Esophagus muscularis mucosa (tissue), 4 donors: ENCODE results near the gene RNASEL. TPM values are rescaled to one million over a fixed set of nuclear protein-coding genes. Genes with fewer than 3 reads are reported as not detected.

Experiments used
- DNase-seq: peaks from one replicate; pipeline ENCODE4 v3.0.0-alpha.2; 2017; ENCODE audit errors: extremely low spot score
- H3K27ac ChIP-seq, 4 donors: fragments of 200-600 bp; sonication (generic); replicated peaks in 1 of 4; 1 replicate in 3 of 4; 2 replicates in 1 of 4; pipeline ENCODE4 v1.5.1; 2016 to 2019; ENCODE audit warnings: mild to moderate bottlenecking in 1 of 4
- H3K27me3 ChIP-seq, 4 donors: fragments of 200-600 bp; sonication (generic); one replicate each; pipeline versions ENCODE4 v1.5.1 to v1.6.0; 2016 to 2019
- H3K36me3 ChIP-seq, 4 donors: fragments of 200-600 bp; sonication (generic); one replicate each; pipeline ENCODE4 v1.5.1; 2016 to 2019
- H3K4me1 ChIP-seq, 4 donors: fragments of 200-600 bp; sonication (generic); one replicate each; pipeline ENCODE4 v1.5.1; 2016 to 2019
- H3K4me3 ChIP-seq, 4 donors: fragments of 200-600 bp; sonication (generic); 1 replicate in 2 of 4; 2 replicates in 2 of 4; pipeline ENCODE4 v1.5.1; 2016 to 2019; ENCODE audit warnings: mild to moderate bottlenecking in 4 of 4, moderate library complexity in 1 of 4
- H3K9me3 ChIP-seq, 4 donors: fragments of 200-600 bp; sonication (generic); 1 replicate in 3 of 4; 2 replicates in 1 of 4; pipeline ENCODE4 v1.5.1; 2016 to 2019
- CTCF ChIP-seq, 3 experiments: fragments of 200-600 bp in 2 of 3; fragments of 450-650 bp in 1 of 3; sonication (generic) in 2 of 3; IDR thresholded peaks; one replicate each; pipeline ENCODE4 v1.5.1; 2017 to 2019; ENCODE audit warnings: antibody characterized with exemption in 3 of 3, mild to moderate bottlenecking in 2 of 3, moderate library complexity in 1 of 3
- EP300 ChIP-seq: sonication (generic); formaldehyde crosslinking; IDR thresholded peaks from one replicate; pipeline ENCODE4 v1.6.1; 2017; ENCODE audit warnings: antibody characterized with exemption
- POLR2A ChIP-seq: fragments of 450-650 bp; IDR thresholded peaks from one replicate; pipeline ENCODE4 v1.6.1; 2017; ENCODE audit warnings: antibody characterized with exemption, moderate library complexity, mild to moderate bottlenecking, low read depth
- POLR2AphosphoS5 ChIP-seq, 2 donors: sonication (generic); formaldehyde crosslinking; IDR thresholded peaks; one replicate each; pipeline ENCODE4 v1.6.1; 2017; ENCODE audit warnings: antibody characterized with exemption in 2 of 2
- WGBS: methylation state at CpG from one replicate; pipeline ENCODE4 v1.1.5; 2018; 5-methylcytosine and 5-hydroxymethylcytosine counted together
- intact Hi-C: fragments of 100-400 bp; cut with DNase I; formaldehyde crosslinking; loops from one replicate; pipeline ENCODE4 v1.15.1; 2023
- total RNA-seq, 4 donors: library from RNA; depleted of rRNA; stranded (reverse); fragments of >200 nt; gene quantifications; one replicate each; pipeline versions ENCODE4 v1.1.0 to v1.2.1, GENCODE V29; 2016

Gene RNASEL
- total RNA-seq, 4 donors from 2014 or later = 6.0 to 10.8 (median 9.0) TPM

GRCh38 chr1:182617014-182617429, 28.0 kb upstream of the RNASEL start:
- intact Hi-C loops = loop anchor here (5.0 kb wide), 1 partner anchor 60 kb away; no protein-coding TSS in a partner anchor
- Histone ChIP-seq H3K4me1 (peaks cover 20 to 40% (median 33%) of the 10 kb centered on the region in 4 donors), H3K27ac (peak overlapping the region in 1 of 4 donors; percentile 95), H3K36me3 (no peaks in the 10 kb centered on the region), H3K9me3 (no peaks in the 10 kb centered on the region), H3K27me3 (no peaks in the 10 kb centered on the region), H3K4me3 (no peak overlapping the region)
- TF ChIP-seq CTCF (IDR thresholded peaks at IDR 0.05) = no peak
- no peak for TF ChIP-seq EP300
- no peak for TF ChIP-seq POLR2AphosphoS5 (IDR thresholded peaks at IDR 0.05)
- no peak for TF ChIP-seq POLR2A
- DNase-seq = no peak
- 87% methylated on average over 4 of the region's 4 CpGs for WGBS

- Histone ChIP-seq H3K27ac (peak overlapping the region; percentile 90 to 95 (median 92)), H3K4me3 (peak overlapping the region; percentile 54 to 63 (median 58)), H3K4me1 (peaks cover 20 to 40% (median 33%) of the 10 kb centered on the region in 4 donors), H3K9me3 (no peaks in the 10 kb centered on the region), H3K27me3 (no peaks in the 10 kb centered on the region), H3K36me3 (no peaks in the 10 kb centered on the region)
- DNase-seq = no peak
- intact Hi-C loops = loop anchor here (5.0 kb wide), 1 partner anchor 61 kb away; no protein-coding TSS in a partner anchor
- WGBS = 13% methylated on average over 14 of the region's 17 CpGs
- no peak for TF ChIP-seq CTCF (IDR thresholded peaks at IDR 0.05)
- no peak for TF ChIP-seq EP300
- no peak for TF ChIP-seq POLR2A
- peak; percentile 17 to 57 for TF ChIP-seq POLR2AphosphoS5 (IDR thresholded peaks at IDR 0.05)
Observed at GRCh38 chr1:182616130-182617013, 27.3 kb upstream of the RNASEL start.

GRCh38 chr1:182615468-182616129, 26.5 kb upstream of the RNASEL start:
- TF ChIP-seq EP300 = no peak
- TF ChIP-seq CTCF (IDR thresholded peaks at IDR 0.05) = no peak
- TF ChIP-seq POLR2AphosphoS5 (IDR thresholded peaks at IDR 0.05) = no peak
- TF ChIP-seq POLR2A = no peak
- DNase-seq = no peak
- H3K27ac ChIP-seq = peak overlapping the region; percentile 90 to 95 (median 92)
- 34% methylated on average over 11 of the region's 11 CpGs for WGBS
- no peaks in the 10 kb centered on the region for H3K9me3 ChIP-seq
- peaks cover 20 to 40% (median 33%) of the 10 kb centered on the region in 4 donors for H3K4me1 ChIP-seq
- H3K27me3 ChIP-seq = no peaks in the 10 kb centered on the region
- intact Hi-C loops = loop anchor here (5.0 kb wide), 1 partner anchor 62 kb away; no protein-coding TSS in a partner anchor
- no peaks in the 10 kb centered on the region for H3K36me3 ChIP-seq
- peak overlapping the region; percentile 54 to 63 (median 58) for H3K4me3 ChIP-seq

- Histone ChIP-seq H3K4me3 (peak overlapping the region; percentile 54 to 63 (median 58)), H3K27ac (peak overlapping the region; percentile 90 to 95 (median 92)), H3K27me3 (no peaks in the 10 kb centered on the region), H3K9me3 (no peaks in the 10 kb centered on the region), H3K4me1 (peaks cover 20 to 40% (median 33%) of the 10 kb centered on the region in 4 donors), H3K36me3 (no peaks in the 10 kb centered on the region)
- intact Hi-C loops = loop anchor here (5.0 kb wide), 1 partner anchor 62 kb away; no protein-coding TSS in a partner anchor
- WGBS = 4% methylated on average over 53 of the region's 56 CpGs
- peak; percentile 95 for DNase-seq
- peak; percentile 23 for TF ChIP-seq POLR2A
- TF ChIP-seq POLR2AphosphoS5 (IDR thresholded peaks at IDR 0.05) = peak; percentile 86 to 87
- peak; percentile 50 for TF ChIP-seq EP300
- no peak for TF ChIP-seq CTCF (IDR thresholded peaks at IDR 0.05)
Observed at GRCh38 chr1:182614796-182615454, 25.9 kb upstream of the RNASEL start.
